NK-92 treated with Interleukin-12 subunit alpha and Interleukin-12 subunit beta, amount 100 ng/mL, for 24 hours (cell line): Measurements from ENCODE around the gene KDM4C.

ENCODE experiments used
- DNase-seq: peaks from one replicate; lab custom pipeline; 2025; lab: John Stamatoyannopoulos, UW

The KDM4C gene

DNA sequence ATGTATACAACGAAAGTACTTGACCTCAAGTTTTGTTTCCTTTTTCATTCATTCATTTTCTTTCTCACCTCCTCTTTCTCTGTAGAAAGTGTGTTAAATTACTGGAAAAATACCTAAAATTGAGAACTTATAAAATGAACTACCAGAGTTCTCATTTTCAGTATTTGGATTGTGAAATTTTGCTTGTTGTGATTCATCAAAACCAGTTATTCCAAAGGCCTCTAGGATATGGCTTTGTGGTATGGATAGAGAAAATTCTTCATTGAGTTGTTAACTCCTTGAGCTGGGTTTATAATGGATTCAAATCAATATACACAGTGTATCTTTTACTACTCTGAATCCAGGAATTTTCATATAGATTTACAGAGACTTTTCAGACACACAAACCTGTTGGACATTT, 287.6 kb downstream of the KDM4C start:
- DNase-seq = no peak

- no peak for DNase-seq
Observed at GRCh38 chr9:7051711-7052110, 293.9 kb downstream of the KDM4C start.

GRCh38 chr9:7053903-7054302, 296.1 kb downstream of the KDM4C start:
- no peak for DNase-seq

DNA sequence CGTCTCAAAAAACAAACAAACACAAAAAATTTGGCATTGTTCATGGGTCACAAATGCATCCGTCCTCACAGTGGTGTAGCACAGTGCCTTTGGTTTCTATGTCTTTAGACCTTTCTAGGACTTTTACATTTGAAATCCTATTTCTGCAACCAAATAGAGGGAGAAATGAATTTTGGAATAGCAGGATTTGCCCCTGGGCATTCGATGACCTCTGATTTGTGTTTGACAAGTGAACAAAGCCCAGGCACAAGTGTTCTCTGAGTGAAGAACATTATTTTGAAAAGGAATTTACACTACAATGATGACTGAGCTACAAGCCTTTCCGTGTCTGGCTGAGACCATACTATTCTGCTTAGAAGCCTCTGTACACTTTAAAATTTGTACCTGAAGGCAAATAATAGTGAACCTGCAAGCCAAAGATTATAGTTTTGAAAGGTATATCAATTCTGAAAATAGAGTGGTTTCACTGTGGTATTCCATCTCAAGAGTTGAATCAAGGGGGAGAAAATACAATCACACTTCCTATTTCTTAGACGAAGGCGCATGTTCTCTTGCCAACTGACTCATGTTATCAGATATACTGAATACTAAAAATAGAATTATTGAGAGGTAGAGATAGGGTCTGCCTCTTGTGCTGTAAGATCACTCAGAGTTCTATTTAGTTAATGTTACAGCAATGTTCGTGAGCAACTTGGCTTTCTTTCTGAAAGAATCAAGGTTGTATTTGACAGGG, 297.6 kb downstream of the KDM4C start:
- no peak for DNase-seq

- DNase-seq = no peak
Observed at GRCh38 chr9:7056254-7056653, 298.5 kb downstream of the KDM4C start.

GRCh38 chr9:7058473-7058872, 300.7 kb downstream of the KDM4C start:
- no peak for DNase-seq

DNA sequence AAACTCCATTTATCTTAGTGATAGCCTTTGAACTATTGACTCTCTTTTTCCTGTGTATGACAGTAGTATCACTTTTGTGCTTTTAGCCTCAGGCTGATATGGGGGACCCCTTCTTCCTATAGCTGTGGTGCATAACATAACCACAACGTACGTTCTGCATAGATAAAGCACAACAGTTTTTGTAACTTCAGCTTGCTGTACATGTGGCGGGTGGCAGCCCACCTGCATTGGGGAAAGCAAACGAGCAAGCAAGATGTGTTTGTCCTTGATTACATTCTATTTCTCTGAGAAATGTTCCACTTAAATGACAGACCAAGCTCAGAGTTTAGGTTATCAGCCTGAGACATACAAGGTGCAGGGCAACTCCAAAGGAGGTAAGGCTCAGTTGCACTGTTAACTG, 309.4 kb downstream of the KDM4C start:
- DNase-seq = no peak

DNA sequence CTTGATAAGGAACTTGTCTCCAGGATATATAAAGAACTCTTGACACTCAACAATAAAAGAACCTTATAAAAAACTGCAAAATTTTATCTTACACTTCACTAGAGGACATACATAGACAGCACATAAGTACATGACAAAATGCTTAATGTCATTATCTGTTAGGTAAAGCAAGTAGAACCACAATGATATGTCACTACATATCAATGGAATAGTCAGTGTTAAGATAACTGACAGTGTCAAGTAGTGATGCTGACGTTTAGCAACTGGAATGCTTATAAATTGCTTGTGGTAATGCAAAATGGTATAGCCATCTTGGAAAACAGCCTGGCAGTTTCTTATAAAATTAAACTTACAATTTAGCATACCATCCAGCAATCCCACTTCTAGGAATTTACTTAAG, 314.1 kb downstream of the KDM4C start:
- no peak for DNase-seq

GRCh38 chr9:7073706-7074105, 315.9 kb downstream of the KDM4C start:
- no peak for DNase-seq

DNA sequence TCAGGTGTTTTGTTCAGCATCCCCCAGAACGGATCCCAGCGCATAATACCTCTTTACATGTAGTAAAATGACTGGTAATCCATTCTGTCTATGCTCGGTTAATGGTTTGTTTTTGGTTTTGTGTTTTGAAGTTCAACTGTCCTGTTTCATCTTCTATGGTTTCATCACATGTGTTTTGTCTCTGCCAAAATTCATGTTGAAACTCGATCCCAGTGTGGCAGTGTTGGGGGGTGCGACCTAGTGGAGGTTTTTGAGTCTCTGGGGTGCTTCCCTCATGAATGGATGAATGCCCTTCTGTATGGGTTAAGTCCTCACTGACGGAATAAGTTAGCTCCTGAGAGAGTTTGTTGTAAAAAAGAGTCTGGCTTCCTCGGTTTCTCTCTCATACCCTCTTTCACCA, 317.4 kb downstream of the KDM4C start:
- no peak for DNase-seq

- DNase-seq = no peak
Observed at GRCh38 chr9:7079051-7079450, 321.3 kb downstream of the KDM4C start.

DNA sequence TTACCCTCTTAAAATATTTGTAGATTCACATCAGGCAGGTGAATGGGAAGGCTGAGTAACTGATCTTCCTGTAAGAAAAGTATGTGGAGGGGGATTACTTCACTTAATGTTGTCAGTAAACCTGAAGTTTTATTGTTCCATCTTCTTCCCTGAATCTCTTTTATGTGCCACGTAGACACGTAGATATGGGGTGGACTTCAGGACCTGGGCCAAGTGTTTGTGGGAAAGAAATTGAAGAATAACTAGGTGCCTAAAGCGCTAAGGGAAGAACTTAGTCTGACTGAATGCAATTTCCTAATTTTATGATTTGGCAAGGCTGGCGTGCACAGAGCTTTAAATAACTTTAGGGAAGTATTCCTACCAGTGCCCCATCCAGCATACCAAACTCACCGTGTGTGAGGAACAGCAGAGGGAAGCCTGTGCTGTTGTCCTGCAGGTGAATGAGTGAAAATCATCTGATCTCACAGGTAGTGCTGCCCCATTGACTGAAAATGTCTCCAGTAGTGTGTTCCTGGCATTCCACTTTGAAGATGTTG, 323.4 kb downstream of the KDM4C start:
- no peak for DNase-seq

DNA sequence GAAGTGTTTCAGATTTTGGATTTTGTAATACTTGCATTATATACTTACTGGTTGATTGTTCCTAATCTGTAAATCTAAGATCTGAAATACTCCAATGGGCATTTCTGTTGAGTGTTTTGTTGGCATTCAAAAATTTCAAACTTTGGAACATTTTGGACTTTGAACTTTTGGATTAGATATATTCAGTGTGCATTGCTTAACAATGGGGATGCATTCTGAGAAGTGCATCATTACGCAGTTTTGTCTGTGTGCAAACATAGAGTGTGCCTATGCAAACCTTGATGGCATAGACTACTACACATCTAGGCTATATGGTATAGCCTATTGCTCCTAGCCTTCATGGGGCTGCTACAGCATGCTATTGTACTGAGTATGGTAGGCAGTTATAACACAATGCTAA, 325.4 kb downstream of the KDM4C start:
- no peak for DNase-seq

- DNase-seq = no peak
Observed at GRCh38 chr9:7085357-7085756, 327.6 kb downstream of the KDM4C start.

DNA sequence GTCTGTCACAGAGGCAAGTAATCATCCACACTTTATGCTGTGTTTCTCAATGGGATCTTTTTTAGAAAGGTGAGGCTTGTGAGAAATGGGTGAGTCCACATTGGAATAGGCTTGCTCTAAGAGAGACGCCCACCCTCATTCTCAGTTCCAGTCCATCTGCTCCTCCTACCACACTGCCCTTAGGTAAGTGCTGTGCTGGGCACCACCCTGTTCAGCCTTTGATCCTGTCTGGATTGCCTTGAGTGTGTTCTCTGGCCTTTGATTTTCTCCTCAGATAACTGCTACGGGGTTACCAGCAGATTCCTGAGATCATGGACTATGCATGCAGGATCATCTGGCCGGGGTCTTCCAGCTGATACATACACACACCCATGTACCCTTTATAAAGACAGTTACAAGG, 328.6 kb downstream of the KDM4C start:
- DNase-seq = no peak

DNA sequence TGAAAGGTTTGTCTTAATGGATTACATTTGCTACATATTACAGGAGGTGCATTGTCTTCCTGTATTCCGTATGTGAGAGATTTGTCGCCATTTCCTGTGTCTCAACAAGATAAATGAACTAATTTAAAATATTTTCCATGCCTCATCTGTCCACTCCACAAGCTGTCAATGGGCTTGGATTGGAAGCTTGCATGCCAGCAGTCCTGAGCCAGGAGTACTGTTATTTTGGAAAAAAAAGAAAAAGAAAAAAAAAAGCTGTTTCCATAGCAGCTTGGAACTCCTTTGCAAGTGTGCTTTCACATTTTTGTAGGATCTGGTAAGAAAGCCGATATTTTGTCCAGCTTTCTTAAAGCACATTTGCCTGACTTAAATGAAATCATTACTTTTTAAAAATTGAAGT, 330.8 kb downstream of the KDM4C start:
- no peak for DNase-seq

DNA sequence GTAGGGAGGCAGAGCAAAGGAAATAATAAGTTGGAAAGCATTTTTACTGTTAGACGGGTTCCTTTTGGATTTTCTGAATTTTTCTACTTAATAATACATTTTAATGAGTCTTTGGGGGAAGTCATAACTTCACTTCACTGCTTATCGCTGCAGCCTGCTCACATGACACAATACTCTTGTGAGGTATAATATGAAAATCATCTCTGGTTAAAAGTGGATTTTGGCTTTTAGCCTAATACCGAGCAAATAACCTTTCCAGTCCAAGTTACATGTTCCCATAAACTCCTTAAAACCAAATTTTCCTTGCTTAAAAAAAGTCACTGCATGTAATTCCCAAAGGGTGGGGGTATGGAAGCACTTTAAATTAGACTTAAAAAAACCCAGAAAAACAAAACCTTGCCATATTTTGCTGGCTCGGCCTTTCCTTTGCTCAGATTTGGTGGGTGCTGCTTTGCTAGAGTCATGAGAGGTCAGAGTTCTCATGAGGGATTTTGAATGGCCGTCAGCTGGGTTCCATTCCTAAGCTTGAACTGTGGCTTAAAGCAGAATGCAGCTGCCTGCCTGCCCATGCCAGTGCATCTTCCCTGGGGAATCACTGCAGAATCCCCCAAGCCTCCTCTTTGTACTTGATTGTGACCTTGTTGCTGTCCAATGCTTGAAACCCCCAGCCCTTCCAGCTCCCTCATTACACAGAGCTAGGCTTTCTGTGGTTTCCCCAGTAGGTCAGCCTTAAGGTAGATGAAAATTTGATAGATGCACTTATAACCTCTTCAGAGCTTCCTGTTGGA, 331.8 kb downstream of the KDM4C start:
- DNase-seq = no peak

DNA sequence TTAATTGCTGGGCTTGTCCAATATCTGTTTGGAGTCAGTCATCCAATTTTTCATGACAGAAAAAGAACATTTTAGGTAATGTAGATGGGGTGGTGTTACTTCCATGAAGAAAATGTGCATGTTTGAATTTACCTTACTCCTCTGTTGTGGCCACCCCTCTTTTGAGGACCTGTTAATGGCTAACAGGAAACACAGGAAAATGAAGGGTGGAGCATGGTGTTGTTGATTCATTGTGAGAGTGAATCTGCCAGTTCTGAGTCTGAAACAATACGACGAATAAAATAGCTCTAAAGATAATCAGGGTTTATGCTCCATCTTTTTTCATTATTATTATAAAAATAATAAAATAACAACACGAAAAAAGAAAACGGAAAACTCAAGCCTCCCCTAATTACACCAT, 335.3 kb downstream of the KDM4C start:
- no peak for DNase-seq

- no peak for DNase-seq
Observed at GRCh38 chr9:7094052-7094451, 336.3 kb downstream of the KDM4C start.

GRCh38 chr9:7094576-7094975, 336.8 kb downstream of the KDM4C start:
- no peak for DNase-seq

DNA sequence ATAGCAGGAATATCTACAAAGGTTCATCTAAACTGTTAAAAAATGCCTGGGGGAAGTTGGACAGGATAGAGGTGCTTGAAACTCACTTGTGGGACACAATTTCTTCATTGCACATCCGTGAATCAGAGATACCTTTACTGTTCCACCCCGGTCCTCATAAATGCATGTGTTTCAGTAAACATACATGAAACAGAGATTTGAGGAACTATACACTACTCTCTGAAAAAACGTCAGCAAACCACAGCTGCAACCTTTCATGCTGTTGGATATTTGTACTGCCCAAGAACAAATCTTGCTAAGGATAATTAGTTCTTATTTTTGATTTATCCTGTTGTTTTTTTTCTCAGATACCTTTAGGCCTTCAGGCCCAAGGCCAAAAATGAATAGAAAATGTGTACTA, 337.3 kb downstream of the KDM4C start:
- DNase-seq = no peak

DNA sequence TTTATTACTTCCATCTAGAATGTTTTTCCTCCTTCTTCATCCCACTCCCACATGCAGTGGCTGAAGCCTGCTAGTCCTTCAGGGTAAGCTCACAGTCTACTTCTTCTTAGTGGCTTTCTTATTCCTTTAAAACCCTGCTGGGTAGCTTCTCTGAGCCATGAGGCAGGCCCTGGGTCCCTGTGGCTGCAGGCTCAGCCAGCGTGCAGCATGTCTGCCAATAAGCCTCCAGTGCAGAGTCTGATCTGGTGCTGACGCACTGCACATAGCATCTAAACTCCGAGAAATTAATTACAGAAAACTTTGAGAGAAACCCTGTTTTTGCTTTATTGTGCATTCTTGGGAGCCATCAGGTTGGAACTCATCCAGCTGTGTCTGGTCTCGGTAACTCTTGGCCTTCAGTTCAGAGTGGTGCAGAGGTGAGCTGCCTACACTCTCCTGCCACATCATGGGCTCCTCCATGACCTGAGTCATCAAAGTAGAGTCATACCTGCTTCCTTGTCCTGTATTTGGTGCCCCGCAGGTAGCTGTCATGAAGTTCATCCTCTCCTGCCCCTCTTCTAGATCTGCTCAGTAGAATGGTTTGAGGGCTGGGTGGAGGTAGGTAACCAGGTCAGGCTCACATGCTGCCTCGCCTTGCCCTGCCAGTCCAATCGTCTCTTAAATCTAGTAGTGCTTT, 339.4 kb downstream of the KDM4C start:
- no peak for DNase-seq
